CD4-positive, alpha-beta T cell treated with Interleukin-15 for 1 hour (primary cell): ENCODE results near the gene SUSD3.

ENCODE experiments used
- DNase-seq: peaks from one replicate; pipeline ENCODE4 v3.0.0-alpha.2; 2020

Gene SUSD3

GRCh38 chr9:93094658-93095204 is 36.2 kb downstream of the SUSD3 start:
- peak; percentile 62 for DNase-seq

DNA sequence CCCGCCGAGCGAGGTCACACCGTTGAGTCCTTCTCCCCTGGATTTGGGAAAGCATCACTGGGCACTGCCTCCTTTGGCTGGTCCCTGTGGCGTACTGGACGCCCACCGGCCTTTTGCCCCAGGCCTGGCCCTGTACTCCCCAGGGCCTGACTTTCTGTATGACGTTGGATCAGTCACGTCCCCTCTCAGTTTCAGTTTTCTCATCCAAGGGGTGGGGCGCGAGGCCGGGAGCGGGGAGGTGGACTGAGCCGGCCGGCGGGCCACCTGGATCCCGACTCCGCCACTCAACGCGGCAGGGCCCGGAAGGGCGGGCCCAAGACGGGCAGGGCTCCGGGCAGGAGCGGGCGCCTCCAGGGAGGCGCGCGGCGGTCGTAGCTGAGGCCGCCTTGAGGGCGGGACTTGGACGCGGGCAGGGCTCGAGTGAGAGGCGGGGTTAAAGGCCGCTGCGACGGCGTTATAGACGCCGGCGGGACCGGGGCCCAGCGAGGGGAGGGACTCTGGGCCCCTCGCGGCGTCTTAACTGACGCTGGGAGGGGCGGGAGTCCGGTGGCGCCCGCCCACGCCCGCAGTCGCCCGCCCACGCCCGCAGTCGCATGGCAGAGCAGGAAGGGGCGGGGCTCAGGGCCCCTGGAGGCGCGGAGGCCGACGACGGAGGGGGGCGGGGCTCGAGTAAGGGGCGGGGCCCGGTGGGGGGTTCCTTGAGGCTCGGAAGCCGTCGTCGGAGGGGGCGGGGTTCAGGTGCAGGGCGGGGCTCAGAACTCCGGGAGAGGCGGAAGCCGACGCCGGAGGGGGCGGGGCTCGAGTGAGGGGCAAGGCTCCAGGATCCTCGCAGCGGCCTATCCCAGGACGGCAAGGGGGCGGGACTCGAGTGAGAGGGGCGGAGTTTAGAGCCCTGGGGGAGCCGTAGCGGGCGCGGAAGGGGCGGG is 37.0 kb downstream of the SUSD3 start:
- DNase-seq, result peak; percentile 95

DNA sequence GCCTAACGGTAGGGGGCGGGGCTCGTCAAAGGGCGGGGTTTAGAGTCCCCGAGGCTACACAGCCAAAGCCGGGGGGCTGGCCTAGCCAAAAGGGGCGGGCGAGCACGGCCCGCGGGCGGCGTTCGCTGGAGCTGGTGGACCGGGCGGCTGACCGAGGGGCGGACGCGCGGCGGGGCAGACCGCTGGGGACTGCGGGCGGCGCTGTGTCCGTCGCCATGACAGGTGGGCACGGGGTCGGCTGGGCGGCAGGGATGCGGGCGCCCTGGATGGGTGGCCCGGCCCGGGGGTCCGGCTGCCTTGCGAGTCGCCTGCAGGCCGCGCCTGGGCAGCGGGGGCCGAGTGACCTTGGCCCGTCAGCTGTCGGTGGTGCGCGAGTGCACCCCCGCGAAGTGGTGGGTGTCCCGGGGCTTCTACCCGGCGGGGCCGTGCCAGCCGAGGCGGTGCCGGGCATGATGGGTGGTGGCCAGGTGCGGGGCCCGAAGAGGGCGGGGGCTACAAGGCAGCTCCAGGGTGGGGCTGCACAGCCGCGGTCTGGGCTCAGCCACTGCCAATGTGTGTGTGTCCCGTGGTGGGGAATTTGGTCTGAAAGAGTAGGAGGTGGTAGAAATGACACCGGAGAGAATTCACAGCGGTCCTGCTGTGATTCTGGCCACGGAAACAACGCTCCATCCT is 37.8 kb downstream of the SUSD3 start, which contains the start of gene CARD19:
TSS of gene CARD19 (plus strand) at position 87 of the 672 bp plus-strand sequence. CDS start at position 216, 129 bp downstream.
- DNase-seq, result peak; percentile 59

DNA sequence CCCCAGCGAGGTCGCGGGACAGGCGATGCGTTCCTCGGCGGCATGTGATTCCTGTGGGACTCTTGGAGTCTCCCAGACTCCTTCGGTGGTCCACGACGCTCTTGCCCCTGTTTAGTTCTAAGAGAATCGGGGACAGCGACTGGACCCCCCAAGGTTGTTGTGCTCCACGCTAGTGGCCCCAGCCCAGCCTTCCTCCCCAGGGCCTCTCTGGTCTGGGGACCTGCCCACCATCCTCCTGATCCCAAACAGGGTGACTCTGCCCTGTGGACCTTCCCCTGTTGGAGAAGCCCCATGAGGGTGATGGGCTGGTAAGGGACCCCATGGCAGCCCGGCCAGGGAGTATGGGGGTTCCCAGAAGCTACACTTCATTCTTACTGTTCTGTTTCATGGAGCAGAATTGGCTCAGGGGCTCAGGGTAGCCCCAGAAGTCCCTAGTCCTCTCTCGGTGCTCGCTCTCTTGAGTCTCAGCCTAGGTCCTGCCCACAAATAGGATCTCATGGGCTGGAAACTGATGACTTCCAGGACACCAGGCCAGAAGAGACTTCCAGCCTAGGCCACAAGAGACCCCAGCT is 38.4 kb downstream of the SUSD3 start:
- DNase-seq, result peak; percentile 10

- DNase-seq, result peak; percentile 15
These were observed 39.2 kb downstream of the SUSD3 start for GRCh38 chr9:93097511-93098201.

DNA sequence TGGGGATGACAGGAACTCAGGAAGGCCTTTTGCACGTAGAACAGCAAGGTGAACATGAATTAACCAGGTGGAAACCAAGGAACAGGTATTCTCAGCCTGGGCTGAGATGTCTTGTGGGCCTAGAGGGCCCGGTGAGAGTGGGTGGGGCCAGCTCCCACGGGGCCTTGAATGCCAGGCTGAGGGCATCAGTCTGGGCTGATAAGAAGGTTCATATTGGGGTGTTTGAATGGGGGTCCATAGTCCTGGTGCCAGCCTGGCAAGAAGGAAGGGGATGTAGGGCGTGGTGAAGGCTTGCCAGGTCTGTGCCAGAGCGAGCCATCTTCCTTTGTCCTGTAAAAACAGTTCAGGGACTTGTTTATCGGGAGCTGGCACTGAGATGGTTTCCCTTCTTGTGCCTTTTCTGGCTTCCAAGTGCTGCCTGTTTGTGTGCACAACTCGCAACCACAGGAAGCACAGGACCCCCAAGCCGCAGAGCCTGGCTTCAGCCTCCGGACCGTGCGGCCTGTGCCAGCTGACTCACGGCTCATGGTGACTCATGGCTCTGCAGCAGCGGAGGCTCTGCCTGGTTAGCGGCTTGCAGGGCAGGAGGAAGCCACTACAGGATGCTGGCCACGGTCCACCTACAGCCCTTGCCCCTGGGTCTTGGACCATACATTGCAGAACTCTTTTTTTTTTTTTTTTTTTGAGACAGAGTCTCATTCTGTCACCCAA is 39.9 kb downstream of the SUSD3 start:
- peak; percentile 86 for DNase-seq

- DNase-seq, result peak; percentile 15
These were observed 41.2 kb downstream of the SUSD3 start for GRCh38 chr9:93099551-93100275.

- DNase-seq, result no peak
These were observed 41.8 kb downstream of the SUSD3 start for GRCh38 chr9:93100276-93100636.

- peak; percentile 4 for DNase-seq
These were observed 42.6 kb downstream of the SUSD3 start for GRCh38 chr9:93101086-93101485.

GRCh38 chr9:93105620-93106019 is 47.1 kb downstream of the SUSD3 start:
- DNase-seq, result no peak

DNA sequence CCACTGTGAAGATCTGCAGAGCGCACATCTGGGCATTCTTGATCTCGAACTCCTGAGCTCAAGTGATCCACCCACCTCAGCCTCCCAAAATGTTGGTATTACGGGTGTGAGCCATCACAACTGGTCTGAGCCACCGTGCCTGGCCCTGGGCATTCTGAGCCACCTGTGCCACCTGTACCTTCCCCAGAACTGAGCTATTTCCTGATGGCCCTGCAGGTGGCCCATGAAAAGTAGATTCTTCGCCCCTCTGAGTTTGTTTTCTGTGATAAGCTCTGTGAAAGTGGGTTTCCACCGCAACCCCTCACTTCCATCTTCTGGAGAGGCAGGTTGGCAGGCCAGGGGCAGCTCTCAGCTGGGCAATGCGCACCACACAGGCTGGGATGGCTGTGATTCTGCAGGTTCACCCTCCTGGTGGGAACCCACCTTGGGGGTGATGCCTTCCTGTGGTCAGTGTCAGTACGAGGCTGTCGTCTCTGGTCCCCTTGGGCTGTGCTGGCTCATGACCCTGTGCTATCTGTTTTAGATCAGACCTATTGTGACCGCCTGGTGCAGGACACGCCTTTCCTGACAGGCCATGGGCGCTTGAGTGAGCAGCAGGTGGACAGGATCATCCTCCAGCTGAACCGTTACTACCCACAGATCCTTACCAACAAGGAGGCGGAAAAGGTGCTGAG is 48.8 kb downstream of the SUSD3 start:
- no peak for DNase-seq

GRCh38 chr9:93107825-93108161 is 49.3 kb downstream of the SUSD3 start:
- peak; percentile 14 for DNase-seq

- peak; percentile 20 for DNase-seq
These were observed 50.0 kb downstream of the SUSD3 start for GRCh38 chr9:93108291-93109041.

DNA sequence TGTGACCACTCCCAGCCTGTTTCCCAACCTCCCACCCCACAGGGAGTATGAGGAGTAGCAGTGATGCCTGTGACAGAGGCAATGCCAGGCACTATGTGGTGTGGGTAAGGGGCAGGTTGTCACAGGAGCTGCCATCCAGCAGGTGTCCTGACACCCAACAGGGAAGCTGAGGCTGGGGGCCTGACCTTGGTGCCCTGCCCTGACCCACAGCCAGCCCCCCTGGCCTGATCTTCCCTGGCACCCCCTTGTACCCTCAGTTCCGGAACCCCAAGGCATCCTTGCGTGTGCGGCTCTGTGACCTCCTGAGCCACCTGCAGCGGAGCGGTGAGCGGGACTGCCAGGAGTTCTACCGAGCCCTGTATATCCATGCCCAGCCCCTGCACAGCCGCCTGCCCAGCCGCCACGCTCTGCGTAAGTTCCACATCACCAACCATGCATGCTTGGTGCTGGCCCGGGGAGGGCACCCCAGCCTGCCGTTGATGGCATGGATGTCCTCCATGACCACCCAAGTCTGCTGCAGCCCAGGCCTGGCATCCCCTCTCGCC is 51.9 kb downstream of the SUSD3 start:
- DNase-seq, result no peak

GRCh38 chr9:93111001-93111370 is 52.5 kb downstream of the SUSD3 start:
- no peak for DNase-seq

DNA sequence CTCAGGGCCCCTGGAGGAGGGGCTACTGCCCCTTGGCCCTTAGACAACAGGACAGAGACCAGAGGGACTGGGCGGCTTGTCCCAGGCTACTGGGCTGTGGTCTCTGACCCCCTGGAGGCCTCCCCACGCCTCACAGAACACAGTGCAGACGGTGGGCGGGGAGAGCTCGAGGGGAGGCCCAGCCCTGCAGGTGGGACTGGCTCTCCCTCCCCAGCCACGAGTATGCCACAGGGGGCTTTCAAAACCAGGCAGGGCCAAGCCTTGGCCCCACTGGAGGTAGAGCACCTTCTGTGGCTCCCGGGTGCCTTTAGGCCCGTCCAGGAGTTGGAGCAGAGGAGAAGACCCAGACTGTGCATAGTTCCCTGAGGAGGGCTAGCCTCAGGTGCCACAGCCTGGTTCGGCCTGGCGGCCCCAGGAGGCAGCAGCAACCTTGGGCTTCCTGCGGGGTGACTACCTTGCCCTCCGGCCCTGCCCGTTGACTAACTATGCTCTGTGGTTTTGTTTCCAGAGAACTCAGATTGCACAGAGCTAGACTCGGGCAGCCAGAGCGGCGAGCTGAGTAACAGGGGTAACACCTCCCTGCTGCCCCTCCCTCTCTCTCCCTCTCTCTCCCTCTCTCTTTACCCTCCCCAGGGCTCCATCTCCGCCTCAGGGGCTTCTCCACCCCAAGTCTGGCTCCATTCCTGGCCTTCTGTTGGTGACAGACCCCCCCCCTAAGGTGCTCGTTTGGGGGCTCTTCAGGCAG is 53.0 kb downstream of the SUSD3 start:
- peak; percentile 69 for DNase-seq

GRCh38 chr9:93112116-93112863 is 53.8 kb downstream of the SUSD3 start:
- DNase-seq, result peak; percentile 42

- DNase-seq, result no peak
These were observed 54.4 kb downstream of the SUSD3 start for GRCh38 chr9:93112864-93113389.
